UCSD-AML1 (cell line): ENCODE measurements around the gene SETX.

ENCODE experiments used
- DNase-seq: peaks from one replicate; lab custom pipeline; 2025; ENCODE audit not compliant: unreplicated experiment; lab: John Stamatoyannopoulos, UW

SETX gene

DNA sequence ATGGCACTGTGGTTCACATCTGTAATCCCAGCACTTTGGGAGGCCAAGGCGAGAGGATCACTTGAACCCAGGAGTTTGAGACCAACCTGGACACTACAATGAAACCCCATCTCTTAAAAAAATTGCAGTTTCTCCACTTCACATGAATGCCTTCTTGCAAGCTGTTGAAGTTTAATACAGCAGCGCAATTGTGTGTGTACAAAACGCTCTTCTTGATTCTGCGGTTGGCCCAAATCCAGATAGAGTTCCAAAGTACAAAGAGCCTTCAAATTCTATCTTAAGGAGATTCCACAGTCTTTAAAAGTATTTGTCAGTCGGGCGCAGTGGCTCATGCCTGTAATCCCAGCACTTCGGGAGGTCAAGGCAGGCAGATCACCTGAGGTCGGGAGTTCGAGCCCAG, 9.3 kb upstream of the SETX start:
- no peak for DNase-seq

- no peak for DNase-seq
Measured at GRCh38 chr9:132357764-132358163, 3.0 kb upstream of the SETX start.

- DNase-seq, result no peak
Measured at GRCh38 chr9:132356324-132356924, 1.6 kb upstream of the SETX start.

GRCh38 chr9:132351404-132352045, 3.3 kb downstream of the SETX start:
- no peak for DNase-seq

GRCh38 chr9:132350861-132351315, 3.9 kb downstream of the SETX start:
- no peak for DNase-seq

GRCh38 chr9:132348676-132349075, 6.1 kb downstream of the SETX start:
- no peak for DNase-seq

DNA sequence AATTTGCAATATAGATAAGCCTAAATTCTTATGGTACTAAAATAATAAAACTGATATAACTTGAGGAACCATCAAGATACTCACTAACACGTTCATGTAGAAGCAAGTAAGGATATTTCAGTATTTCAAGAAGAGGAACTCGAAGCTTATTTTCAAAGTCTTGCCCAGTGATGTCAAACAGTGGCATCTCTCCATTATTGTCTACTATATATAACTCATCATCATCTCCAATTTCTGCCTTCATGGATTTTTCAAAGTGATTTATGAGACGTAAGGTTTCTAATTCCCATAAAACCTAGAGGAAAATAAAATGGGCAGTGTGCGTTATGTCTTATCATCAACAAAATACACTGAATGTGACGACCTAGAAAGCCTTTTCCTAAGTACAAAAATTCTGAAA, 8.6 kb downstream of the SETX start:
- no peak for DNase-seq

DNA sequence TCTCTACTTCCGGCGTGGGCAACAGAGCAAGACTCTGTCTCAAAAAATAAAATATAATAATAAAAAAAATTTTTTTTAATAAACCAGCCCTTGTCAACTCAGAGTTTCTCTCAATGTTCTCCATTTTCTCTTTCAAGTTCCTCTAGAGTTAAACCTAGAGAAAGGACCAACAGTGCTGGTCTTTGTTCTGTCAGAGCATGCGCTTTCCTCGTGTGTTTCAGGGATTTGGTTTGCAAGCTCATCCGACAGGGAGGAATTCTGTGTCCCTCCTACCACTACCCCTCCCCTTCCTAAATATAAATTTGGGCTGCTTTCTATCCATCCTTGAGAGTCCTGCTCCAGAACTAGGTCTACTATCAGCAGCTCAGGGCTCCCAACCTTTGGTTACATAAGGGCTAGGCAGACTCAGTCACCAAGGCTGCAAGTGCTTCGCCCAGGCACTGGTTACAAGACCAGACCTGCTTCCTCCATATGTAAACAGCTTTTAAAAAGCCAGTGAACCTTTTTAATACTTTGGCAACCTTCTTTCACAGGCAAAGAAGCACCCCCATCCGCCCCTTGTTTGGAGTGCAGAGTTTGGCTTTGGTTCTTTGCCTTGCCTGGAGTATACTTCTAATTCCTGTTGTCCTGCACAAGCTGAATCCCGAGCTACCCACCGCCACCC, 13.5 kb downstream of the SETX start:
- no peak for DNase-seq

DNA sequence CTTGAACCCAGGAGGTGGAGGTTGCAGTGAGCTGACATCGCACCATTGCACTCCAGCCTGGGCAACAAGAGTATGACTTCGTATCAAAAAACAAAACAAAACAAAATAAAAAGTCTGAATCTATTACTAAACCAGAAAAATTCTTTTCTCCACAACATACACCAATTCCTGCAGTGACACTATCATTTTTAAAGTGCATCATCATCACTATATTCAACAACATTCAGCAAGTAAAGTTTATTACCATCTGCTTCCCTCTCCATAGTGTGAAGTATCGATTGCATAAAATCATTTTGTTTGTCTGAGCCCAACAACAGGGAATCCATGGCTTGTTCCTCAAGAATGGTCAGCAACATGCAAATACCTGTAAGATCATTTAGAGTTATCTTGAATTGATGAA, 20.4 kb downstream of the SETX start:
- DNase-seq, result no peak

GRCh38 chr9:132333556-132333955, 21.2 kb downstream of the SETX start:
- no peak for DNase-seq

DNA sequence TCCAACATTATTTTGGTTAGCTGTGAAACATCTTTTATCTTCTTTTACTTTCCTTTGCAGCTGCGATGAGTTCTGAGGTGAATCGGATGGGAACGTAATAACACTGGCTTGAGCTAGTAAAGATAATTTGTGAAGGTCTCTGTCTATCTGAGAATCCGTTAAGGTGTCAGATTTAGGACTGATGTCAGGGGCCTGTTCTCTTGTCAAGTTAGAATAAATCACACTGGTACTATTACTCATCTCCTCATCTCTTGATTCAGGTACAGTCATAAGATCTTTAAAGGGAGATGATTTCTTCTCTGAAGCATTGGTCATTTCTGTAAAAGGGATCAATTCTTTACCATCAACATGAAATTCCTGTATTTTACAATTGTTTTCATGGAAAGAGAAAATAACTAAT, 26.2 kb downstream of the SETX start:
- no peak for DNase-seq

- no peak for DNase-seq
Measured at GRCh38 chr9:132327537-132327936, 27.2 kb downstream of the SETX start.

GRCh38 chr9:132324425-132324824, 30.4 kb downstream of the SETX start:
- no peak for DNase-seq

DNA sequence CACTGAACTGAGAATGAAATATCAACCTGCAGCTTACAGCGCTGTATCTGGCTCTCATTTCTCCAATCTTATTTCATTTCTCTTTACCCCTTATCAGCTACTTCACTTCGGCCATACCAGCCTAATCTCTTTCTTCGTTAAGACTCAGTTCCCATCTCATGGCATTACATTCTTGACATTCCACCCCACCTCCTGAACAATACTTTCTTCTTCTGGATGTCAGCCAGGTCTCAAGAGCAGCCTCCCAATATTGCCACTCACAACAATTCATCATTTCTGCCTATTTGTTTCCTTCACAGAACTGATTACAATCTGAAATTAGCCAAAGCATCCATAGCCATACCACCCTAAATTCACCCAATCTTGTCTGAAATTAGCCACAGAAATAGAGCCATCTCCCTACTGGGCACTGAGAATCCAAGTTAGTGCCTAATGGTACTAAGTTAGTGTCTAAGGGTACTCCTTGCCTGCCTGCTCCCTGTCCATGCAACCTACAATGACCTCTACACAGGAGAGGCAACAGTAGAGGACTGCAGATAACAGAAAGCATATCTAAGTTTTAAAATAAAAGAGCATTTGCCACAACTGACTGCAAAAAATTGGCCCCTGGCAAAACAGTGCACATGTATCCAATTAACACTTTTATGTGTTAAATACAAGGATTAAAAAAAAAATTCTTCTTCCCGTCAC, 35.2 kb downstream of the SETX start:
- DNase-seq, result no peak

- no peak for DNase-seq
Measured at GRCh38 chr9:132312873-132313272, 41.9 kb downstream of the SETX start.

DNA sequence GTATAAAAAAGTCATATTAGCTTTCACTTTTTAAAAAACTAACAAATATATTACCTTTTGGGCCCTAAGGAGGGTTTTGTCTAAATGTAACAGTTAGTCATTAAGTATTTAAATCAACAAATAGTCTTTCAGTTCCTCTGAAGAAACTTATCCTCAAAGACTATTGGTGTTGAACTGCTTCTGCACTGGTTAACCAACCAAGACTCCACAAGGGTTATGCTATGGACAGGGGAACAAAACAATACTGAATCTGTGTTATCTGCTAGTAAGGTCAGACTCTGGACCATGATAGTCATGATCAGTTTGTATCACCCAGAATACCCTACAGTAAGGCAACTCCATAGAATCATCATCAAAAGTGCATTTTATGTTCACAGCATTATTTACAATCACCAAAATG, 42.4 kb downstream of the SETX start:
- DNase-seq, result no peak

DNA sequence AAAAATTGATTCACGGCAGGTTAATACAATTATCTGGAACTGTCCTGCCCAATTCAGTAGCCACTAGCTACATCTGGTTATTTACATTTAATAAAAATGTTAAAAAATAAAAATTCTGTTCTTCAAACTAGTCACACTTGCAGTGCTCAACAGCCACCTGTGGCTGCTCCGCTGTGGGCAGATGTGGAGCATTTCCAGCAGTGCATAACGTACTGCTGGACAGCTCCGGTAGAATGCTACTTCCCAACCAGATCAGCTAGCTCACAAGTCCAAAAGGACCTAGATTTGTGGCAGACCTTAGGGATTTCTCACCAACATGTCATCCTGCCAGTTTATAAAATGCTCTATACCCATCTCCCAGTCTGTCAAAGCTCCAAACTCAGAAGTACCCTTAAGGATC, 42.8 kb downstream of the SETX start:
- no peak for DNase-seq

- DNase-seq, result no peak
Measured at GRCh38 chr9:132309056-132309455, 45.7 kb downstream of the SETX start.

DNA sequence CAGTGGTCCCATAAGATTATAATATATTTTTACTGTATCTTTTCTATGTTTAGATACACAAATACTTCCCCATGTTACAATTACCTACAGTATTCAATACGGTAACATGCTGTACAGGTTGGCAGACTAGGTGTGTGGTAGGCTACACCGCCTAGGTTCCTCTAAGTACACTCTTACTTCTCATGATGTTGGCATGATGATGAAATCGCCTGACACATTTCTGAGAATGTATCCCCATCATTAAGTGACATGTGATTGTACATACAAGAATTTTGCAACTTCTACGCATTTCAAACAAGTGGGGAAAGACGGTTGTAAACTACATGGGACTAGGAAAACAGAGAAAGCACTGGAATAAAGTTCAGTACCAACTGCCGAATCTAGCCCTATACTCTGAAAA, 53.3 kb downstream of the SETX start:
- DNase-seq, result no peak

DNA sequence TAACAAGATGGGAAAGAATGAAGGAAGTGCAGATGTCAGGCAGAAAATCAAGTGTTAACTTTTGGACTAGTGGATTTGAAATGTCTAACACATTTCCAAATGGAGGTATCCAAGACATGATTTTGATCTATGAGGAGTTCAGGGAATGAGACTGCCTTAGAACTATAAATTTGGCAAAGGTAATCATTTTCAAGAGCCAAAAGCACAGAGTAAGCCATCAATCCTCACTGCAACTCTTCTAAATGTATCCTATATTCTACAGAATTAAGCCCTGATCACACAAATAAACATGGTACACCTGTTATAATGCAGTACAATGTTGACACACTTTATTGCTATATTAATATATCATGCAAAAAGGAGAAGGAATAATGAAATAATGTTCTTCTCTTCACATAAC, 55.6 kb downstream of the SETX start:
- no peak for DNase-seq

DNA sequence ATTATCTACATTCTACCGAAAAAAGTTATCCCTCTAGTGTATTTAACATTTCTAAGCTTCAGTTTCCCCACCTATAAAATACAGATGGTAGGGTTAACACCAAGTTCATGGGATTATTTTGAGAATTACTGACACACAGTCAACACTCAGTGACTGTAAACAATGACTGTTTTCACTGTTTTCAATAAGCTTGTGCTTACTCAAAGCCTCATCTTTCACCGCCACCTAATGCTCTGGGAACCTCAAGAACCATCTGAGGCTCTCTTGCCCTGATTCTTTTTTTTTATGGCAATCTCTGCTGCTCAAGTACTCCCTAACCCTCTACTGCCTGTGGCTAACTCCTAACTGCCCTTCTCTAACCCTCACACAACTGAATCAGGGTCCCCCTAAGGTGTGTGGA, 59.6 kb downstream of the SETX start:
- DNase-seq, result no peak

- DNase-seq, result no peak
Measured at GRCh38 chr9:132293145-132293721, 61.6 kb downstream of the SETX start.
